Astrocyte (in vitro differentiated cells and primary cell): Measurements from ENCODE around the gene GRM4.

ENCODE experiments used
- EZH2 ChIP-seq: IDR thresholded peaks from 2 replicates; pipeline ENCODE4 v1.6.1; 2012; ENCODE audit warnings: mild to moderate bottlenecking, low read length, inconsistent platforms; ENCODE audit not compliant: insufficient read depth
- TF ChIP-seq, protein P1 (sequence below): IDR thresholded peaks from 2 replicates; pipeline ENCODE4 v1.5.1; 2011; ENCODE audit warnings: low read depth, mild to moderate bottlenecking, inconsistent platforms, low read length, moderate library complexity; ENCODE audit not compliant: insufficient read depth

DNA sequence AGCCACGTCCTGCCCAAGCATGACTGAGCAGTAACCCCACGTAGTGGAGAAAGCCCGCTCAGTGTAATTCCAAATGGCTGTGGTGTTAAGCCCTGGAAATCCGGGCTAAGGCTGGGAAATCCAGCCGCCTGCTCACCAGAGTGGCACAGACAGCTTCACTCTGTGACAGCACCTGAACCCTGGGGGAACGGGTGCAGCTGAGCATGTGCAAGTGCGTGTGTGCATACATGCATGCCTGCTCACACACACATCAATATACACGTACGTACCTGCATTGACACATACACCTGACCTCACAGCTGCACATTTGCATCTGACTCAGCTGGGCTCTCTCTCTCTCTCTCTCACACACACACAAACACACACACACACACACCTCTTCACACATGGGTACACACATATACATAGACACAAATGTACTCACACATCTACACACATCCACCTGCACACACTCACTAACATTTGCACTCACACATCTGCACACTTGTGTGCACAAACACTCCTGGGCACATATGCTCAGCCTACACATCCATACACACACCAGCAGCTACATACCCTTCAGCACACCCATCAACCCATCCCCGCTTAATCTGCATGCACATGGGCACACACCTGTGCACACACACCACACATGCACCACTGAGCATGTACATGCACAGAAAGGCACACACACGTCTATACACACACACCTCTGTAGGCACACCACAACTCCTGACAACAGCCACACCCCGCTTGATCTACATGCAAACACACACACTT, 114.1 kb downstream of the GRM4 start:
- TF ChIP-seq, protein P1, sequence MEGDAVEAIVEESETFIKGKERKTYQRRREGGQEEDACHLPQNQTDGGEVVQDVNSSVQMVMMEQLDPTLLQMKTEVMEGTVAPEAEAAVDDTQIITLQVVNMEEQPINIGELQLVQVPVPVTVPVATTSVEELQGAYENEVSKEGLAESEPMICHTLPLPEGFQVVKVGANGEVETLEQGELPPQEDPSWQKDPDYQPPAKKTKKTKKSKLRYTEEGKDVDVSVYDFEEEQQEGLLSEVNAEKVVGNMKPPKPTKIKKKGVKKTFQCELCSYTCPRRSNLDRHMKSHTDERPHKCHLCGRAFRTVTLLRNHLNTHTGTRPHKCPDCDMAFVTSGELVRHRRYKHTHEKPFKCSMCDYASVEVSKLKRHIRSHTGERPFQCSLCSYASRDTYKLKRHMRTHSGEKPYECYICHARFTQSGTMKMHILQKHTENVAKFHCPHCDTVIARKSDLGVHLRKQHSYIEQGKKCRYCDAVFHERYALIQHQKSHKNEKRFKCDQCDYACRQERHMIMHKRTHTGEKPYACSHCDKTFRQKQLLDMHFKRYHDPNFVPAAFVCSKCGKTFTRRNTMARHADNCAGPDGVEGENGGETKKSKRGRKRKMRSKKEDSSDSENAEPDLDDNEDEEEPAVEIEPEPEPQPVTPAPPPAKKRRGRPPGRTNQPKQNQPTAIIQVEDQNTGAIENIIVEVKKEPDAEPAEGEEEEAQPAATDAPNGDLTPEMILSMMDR: no peak
- TF ChIP-seq EZH2: no peak
